ENCODE data around the gene SETD2. TPM values are rescaled to one million over a fixed set of nuclear protein-coding genes. Genes with fewer than 3 reads are reported as not detected.
A peak's percentile ranks its signal among the peaks of the same experiment; 100 is the strongest.

Gene SETD2
- total and polyA plus RNA-seq, 9 of the 15 experiments (the other 6 are each of a cell fraction or from before 2014, with no cell fraction given): 8.2 to 44.0 (median 33.6) TPM

- TF ChIP-seq ZHX1 (conservative IDR thresholded peaks at IDR 0.05; ENCODE audit: low read length): no peak
- no peak for TF ChIP-seq STAT5B (CRISPR knock-in tag; IDR thresholded peaks at IDR 0.05)
- peak; percentile 68; the same call in 1 of the 2 replicates for TF ChIP-seq HDAC2 (IDR thresholded peaks at IDR 0.05)
- TF ChIP-seq MGA (IDR thresholded peaks at IDR 0.05): no peak
- TF ChIP-seq VEZF1 (CRISPR knock-in tag; IDR thresholded peaks at IDR 0.05): peak; percentile 90
- TF ChIP-seq PREB (CRISPR knock-in tag; IDR thresholded peaks at IDR 0.05): 0 out of 2 replicates have a peak, but pooled peaks have one; percentile 89
- no peak for TF ChIP-seq POLR3A (IDR thresholded peaks at IDR 0.05; ENCODE audit: borderline replicate concordance, extremely low read depth, insufficient read depth, insufficient read length)
- TF ChIP-seq ZKSCAN3 (CRISPR knock-in tag; IDR thresholded peaks at IDR 0.05): no peak
Measured at GRCh38 chr3:47164007-47164881, at the start of gene SETD2 (continued).
